HG03565 (cell line): ENCODE results near the gene VWA3B.

Experiments
- ATAC-seq: cut with Tn5 transposase; IDR thresholded peaks from one replicate; pipeline ENCODE4 v1.9.1; 2021; ENCODE audit warnings: mild to moderate bottlenecking, moderate library complexity; ENCODE audit not compliant: unreplicated experiment

The VWA3B gene

GRCh38 chr2:98165516-98166071 lies 78.6 kb downstream of the VWA3B start:
- ATAC-seq: no peak

DNA sequence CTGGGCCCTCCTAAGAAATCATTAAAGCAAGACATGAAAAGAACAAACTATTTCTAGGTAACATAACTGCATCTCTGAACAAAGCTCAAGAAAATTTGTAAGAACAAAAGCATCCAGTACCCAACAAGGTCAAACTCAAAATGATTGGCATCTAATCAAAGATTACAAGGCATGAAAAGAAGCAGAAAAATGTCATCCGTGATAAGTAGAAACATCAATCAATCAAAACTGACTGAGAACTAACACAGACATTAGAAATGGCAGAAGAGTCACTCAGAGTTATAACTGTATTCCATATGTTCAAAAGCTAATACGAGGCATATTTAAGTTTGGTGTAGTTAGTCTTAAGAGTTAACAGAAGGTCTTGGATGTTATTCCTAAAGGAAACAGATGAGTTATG lies 80.9 kb downstream of the VWA3B start:
- ATAC-seq: no peak

DNA sequence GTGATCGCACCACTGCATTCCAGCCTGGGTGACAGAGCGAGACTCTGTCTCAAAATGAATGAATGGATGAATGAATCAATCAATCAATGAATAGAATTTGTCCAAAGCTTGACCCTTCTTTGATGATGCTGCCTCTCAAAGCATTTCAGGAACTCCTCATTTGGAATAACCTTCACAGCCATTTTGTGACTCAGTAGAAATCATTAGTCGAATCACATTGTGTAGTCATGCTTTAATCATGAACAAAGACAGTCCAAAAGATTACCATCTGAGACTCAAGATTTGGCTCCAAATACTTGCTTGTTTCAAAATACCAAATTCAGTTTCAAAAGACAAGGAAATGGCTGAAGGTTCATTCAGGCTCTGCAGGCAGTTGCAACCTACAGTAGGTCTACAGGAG lies 83.1 kb downstream of the VWA3B start:
- ATAC-seq: no peak

DNA sequence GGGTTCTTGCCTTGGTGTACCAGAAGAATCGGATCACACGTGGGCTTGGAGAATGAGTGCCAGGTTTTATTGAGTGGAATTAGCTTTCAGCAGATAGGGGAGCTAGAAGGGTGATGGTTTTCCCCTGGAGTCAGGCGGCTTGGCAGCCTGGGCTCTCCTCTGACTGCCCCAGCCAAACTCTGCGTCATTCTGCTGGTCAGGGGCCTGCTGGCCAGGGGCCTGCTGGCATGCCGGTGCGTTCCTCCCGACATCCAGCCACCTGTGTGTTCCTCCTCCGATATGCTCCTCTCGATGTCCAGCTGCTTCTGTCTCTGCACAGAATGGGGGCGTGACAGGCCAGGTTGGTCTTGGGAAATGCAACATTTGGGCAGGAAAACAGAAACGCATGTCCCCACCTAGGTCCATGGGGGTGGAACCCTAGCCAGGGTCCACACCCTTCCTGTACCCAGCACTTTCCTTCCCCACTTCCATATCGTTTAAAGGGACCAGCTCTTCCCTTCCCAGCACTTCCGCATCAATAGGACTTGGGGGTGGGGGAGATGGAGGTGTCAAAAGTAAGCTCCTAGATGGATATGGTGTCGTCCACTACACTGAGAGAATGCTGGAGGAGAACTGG lies 85.3 kb downstream of the VWA3B start:
- ATAC-seq: no peak

- ATAC-seq: no peak
Measured at GRCh38 chr2:98172951-98173350, 86.0 kb downstream of the VWA3B start.

DNA sequence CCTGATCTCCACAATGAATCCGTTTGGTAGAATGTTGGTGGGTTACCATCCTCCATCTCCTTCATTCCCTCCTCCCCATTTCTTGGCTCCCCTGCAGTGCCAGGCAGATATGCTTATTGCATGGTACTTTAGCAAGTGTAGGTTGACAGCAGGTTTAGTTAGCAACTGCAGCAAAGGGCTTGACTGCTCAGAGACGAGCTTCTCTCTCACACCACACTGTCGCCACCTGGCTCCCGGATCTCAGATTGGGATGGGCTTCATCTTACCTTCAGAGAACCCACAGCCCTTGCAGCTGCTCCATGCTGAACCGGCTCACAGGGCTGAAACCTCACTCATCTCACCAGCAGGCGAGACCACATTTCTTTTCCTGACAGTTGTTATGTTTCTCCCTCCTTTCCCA lies 88.8 kb downstream of the VWA3B start:
- no peak for ATAC-seq

DNA sequence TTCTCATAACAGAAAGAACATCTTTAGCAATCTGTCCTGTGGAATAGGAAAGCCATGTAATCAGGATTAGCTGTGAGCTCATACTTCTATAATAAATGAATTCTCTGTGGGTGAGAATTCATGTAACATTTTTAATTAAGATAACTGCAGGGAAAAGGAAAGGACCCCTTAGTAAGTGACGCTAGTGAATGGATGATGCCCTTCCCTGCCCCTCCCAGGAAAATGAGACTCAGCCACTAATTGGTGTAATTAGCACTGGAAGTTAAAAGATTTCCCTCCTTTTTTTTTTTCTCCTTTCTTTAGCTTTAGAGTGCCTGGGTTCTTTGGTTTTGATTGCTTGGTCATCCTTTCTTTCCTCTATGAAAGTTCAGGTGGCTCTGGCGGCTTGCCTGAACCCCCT lies 90.3 kb downstream of the VWA3B start:
- no peak for ATAC-seq

DNA sequence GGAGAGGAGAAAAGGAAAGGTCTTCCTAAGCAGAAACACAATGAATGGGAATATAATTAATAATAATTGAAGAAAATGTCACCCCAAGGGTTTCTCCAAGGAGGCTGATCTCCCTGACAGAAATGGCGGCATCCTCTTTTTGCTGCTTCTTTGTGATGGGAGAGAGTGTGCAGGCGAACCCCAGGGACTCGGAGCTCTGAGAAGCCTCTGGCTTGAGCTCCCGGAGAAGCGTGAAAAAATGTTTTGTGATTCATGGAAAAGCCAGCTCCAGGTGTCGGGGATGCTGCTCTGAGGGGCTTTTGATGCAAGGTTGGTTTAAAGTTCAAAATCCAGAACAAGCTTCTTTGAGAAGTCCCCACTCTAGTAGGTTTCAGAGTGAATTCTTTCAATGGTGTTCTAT lies 91.0 kb downstream of the VWA3B start:
- no peak for ATAC-seq

GRCh38 chr2:98180456-98180855 lies 93.5 kb downstream of the VWA3B start:
- ATAC-seq: no peak

- ATAC-seq: no peak
Measured at GRCh38 chr2:98181346-98181745, 94.4 kb downstream of the VWA3B start.

DNA sequence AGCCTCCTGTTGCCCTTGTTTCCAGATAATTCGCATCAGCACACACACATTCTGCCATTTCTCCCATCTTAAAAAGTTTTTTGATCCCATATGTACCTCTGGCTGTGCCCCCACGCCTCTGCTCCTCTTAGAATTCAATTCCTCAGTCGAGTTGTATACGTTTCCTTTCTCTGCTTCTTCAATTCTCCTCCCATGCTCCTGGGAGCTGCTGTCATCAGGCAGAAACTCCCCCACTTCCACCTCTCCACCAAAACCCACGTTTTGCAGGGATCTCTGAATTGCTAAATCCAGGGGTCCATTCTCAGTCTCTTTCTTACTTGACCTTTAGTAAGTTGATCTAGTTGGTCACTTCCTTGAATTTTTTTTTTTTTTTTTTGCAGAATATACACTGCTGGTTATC lies 98.8 kb downstream of the VWA3B start:
- no peak for ATAC-seq

DNA sequence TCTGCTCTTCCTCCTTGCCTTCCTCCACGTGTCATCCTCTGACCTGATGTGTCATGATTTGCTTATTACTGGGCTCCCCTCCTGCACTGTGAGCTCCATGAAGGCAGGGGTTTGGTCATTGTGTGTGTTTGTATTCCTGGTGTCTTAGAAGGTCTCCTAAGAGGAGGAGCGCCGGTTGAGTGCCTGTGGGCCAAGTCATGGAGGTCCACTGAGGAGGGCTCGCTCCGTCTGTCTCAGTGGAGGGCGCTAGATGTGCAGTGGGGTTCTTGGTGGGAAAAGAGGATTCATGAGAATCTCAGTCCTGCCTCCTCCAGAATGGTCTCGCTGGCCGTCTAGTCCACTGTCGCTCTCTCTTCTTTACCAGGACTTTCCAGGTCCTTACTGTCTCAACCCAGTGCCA lies 100.2 kb downstream of the VWA3B start:
- no peak for ATAC-seq

GRCh38 chr2:98188351-98189046 lies 101.5 kb downstream of the VWA3B start:
- ATAC-seq: no peak

DNA sequence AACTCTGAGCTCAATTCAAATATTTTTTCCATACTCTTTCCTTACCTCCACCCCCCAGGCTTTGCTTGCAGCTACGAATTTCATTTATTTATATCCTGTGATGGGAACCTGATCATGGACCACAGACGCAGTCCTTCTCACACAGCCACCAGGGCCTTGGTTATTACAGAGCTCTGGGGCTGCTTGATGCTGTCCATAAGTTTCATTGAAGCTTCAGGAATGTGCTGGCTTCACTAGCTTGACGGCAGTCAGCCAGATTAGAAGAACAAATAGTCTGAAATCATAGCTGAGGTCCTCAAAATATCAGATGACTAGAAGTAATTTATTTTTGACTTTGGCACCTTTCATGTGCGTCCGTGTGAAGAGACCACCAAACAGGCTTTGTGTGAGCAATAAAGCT lies 104.9 kb downstream of the VWA3B start:
- ATAC-seq: no peak

GRCh38 chr2:98201576-98201975 lies 114.6 kb downstream of the VWA3B start:
- no peak for ATAC-seq

DNA sequence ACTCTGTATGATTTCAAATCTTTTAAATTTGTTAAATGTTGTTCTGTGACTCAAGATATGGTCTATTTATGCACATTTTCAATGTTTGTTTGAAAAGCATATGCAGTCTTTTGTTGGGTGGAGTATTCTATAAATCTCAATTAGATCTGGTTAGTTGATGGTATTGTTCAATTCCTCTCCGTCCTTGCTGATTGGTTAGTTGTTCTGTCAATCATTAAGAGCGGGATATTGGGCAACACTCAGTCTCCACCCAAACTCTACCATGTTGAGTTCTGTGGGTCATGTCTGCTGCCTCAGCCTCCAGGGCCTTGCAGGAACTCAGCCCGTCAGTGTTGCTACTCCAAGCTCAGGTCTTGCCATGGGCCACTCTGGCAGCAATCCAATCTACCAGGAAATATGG lies 118.9 kb downstream of the VWA3B start:
- no peak for ATAC-seq

GRCh38 chr2:98212092-98213000 lies 125.4 kb downstream of the VWA3B start:
- ATAC-seq: no peak

DNA sequence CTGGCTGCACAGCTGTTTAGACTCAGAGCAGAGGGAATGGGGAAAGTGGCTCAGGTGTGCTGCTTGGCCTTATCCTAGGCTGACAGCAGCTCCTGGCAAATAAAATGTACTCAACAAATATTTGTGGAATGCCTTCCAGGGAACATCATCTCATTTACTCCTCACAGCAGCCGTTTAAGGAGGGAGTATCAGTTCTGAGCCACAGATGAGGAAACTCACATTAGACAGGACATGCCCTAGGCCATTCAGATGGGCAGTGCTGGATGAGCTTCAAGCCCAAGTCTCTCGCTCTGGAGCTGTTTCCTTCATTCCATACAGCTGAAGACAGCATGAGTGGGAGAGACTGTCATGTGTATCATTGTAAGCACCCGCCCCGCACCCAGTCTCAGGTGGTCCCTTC lies 129.6 kb downstream of the VWA3B start:
- ATAC-seq: no peak

GRCh38 chr2:98219152-98219551 lies 132.2 kb downstream of the VWA3B start:
- ATAC-seq: no peak

DNA sequence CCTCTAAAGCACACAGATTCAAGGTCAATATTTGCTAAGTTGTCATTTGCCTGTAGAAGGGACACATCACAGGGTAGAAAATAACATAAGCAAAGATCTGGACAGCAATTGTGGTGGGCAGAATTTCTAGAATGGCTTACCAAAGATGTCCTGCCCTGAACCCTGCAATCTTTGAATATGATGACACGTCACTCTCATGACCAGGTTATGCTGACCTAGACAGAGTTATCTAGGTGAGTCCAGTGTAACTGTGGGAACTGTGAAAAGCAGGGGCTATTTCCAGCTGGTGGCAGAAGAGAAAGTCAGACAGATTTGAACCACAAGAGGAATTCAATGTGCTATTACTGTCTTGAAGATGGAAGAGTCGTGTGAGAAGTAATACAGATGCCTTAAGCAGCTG lies 147.0 kb downstream of the VWA3B start:
- no peak for ATAC-seq

DNA sequence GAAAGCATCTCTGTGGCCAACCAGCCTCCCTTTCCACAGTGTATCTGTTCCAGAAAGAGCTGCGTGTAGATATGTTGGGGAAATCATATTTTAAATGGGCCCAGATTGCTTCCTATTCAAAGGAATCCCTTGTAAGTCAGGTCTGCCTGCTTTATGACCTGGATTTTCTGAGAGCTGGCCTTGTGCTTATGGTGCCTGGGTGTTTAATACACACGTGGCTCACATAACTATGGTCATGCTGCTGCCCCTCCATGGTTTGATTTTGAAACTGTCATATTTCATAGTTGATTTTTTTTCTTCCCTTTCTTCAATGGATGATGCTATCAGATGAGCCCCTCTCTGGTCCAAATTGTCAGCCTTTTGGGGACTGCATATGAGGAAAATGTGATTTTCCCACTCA lies 147.8 kb downstream of the VWA3B start:
- ATAC-seq: no peak

- no peak for ATAC-seq
Measured at GRCh38 chr2:98236935-98237334, 150.0 kb downstream of the VWA3B start.
